Fibroblast of pulmonary artery (primary cell): ENCODE data around the gene LCP2.

ENCODE experiments used
- DNase-seq: peaks from one replicate; pipeline ENCODE4 v3.0.0-alpha.2; 2010; ENCODE audit warnings: low read depth
- H3K4me3 ChIP-seq: replicated peaks from 2 replicates; pipeline ENCODE4 v1.5.1; 2011; ENCODE audit warnings: low read depth, mild to moderate bottlenecking, control low read depth, low read length, moderate library complexity
- TF ChIP-seq, protein P1 (sequence below): IDR thresholded peaks from 2 replicates; pipeline ENCODE4 v1.5.1; 2011; ENCODE audit warnings: mild to moderate bottlenecking, control low read depth, low read length, inconsistent platforms; ENCODE audit errors: missing control alignments

Gene LCP2

DNA sequence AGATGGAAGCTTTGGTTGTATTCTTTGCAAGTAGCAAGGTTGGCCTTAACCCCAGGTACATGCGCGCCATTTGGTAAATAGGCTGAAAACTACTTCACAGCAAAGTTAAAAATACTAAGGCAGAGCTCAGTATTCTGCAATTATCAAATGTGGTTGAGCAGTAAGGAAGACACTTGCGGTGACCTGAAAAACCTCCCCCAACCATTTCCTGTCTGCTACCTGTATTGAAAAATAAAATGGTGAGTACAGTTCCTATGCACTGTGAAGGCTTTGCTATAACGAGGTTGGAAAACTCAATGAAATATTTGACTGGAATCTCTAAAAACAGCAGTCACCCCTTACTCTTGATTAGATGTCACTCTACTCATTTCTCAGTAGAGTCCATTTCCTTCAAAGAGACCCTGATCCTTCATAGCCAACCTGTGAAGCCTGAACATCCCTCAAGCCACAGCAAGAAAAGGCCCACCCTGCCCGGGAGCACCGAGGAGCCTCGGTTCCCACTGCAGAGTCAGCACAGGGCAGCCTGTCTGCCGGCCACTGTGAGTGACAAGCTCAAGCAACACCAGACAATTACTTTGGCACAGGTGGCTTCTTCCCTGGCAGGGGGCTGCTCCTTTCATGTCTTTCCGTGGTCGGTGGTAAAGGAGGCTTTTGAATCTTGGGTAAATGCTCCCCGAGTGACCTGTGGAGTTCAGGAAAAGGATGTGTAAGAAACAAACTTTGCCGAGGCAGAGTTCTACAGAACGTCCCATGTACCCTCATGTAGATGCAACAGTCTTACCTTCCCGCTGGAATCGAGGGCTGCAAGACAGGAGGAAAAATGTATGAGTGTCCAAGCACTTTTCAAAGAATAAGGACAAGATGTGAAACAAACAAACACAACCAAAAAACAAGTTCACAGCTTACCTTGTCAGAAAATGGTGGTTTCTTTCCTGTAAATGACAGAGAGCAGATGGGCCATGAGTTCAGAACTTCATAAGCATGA is 35.2 kb downstream of the LCP2 start:
- TF ChIP-seq, protein P1, sequence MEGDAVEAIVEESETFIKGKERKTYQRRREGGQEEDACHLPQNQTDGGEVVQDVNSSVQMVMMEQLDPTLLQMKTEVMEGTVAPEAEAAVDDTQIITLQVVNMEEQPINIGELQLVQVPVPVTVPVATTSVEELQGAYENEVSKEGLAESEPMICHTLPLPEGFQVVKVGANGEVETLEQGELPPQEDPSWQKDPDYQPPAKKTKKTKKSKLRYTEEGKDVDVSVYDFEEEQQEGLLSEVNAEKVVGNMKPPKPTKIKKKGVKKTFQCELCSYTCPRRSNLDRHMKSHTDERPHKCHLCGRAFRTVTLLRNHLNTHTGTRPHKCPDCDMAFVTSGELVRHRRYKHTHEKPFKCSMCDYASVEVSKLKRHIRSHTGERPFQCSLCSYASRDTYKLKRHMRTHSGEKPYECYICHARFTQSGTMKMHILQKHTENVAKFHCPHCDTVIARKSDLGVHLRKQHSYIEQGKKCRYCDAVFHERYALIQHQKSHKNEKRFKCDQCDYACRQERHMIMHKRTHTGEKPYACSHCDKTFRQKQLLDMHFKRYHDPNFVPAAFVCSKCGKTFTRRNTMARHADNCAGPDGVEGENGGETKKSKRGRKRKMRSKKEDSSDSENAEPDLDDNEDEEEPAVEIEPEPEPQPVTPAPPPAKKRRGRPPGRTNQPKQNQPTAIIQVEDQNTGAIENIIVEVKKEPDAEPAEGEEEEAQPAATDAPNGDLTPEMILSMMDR = no peak
- H3K4me3 ChIP-seq = no peak overlapping the region
- no peak for DNase-seq

DNA sequence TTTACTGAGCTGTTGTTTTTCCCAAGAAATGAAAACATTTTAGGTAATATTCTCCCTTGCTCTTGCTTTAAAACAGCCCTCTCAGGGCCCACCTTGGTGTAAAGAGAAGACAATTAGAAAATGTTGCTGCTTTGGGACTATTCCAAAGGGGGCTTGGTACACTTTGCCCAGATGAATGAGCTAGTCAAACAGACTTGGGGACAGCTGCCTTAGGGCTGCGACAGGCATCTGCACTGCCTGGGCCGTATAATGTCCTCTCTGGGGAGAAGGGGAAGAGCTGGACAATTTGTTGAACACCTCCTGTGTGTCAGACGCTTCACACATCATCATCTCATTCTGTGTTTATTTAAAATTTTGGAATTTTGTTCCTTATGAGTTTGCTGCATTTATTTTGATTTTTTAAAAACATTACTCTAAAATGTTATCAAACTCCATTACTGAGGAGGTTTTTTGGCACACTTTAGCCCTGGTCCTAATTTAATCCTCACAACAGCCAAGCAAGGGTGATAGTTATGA is 36.0 kb downstream of the LCP2 start:
- H3K4me3 ChIP-seq = no peak overlapping the region
- no peak for DNase-seq
- TF ChIP-seq, protein P1 = no peak

DNA sequence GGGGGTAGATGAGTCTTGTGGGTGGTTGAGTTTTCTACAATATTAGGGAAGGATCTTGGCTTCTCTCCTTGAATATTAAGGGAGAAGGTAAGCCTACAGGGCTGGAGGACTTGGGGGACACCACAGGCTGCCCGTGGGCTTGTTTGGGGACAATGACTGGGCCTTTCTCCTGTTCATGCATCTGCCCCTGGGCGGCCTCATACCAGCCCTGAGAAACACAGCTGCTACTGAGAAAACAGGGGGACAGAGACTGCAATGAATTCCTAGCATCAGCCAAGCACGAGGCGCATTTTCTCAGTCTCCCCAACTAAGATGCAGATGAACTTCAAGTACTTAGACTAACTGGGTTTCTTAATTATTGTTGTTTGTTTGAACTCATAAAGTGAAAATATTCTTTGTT is 40.2 kb downstream of the LCP2 start:
- DNase-seq = no peak
- TF ChIP-seq, protein P1 = no peak
- H3K4me3 ChIP-seq = no peak overlapping the region

DNA sequence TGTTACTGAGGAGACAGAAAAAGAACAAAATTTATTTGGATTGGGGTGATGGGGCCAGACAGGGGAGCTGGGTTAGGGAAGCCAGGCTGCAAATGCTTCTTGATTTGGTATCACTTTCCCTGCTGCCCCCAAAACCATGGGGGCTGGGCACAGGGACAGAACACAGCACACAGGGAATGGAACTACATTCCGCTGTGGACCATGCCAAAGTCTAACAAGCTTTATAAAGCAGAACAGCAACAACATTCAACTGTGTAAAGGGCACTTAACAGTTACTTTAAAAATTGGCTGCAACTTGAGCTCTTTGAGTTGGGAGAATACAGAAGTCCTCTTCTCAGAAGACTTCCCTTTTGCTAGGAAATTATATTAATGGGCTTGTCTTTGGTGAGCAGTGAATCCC is 41.0 kb downstream of the LCP2 start:
- TF ChIP-seq, protein P1 = no peak
- DNase-seq = no peak
- H3K4me3 ChIP-seq = no peak overlapping the region

DNA sequence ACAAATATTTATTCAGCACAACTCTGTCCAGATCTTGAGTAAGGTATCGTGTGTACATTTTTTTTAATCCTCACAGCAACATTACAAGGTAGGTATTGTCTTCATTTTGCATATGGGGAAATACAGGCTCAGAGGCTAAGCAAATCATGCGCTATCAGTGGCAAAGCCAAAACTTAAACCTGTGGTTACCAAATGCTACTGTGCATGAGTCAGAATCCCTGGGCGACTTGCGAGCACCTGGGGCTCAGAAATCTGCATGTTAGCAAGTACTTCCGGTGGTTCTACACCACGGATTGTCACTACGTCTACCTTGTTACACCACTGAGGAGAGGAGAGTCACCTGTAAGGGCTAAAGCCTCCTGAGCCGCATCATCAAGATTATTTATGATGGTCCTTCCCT is 43.5 kb downstream of the LCP2 start:
- no peak for DNase-seq
- TF ChIP-seq, protein P1 = no peak
- no peak overlapping the region for H3K4me3 ChIP-seq

DNA sequence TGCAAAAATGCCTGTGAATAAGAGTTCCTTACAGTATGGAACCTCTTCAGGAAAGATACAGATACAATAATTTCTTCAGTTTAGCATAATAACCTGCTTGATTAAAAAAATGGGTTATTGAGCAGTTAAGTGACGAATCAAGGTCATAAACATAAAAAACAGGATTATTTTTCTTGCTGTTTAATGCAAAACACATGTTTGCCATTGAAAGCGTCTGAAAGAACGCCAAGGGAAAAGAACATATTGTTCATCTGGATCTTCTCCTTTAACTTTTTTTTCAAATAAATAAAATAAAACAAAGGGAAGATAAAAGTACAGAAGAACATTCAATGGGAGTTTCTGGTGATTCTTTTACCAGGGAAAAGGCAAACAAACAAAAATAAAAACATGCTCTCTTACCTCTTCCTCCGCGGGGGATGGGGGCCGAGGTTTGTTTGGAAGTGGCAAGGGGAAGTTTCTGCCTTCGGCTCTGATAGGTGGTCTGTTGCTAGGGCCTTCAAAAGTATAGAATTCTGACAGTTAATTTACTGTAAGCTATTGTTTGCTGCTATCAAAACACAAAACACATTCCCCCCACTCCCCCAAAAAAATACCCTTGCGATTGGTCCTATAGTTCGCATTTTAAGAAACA is 44.7 kb downstream of the LCP2 start:
- TF ChIP-seq, protein P1 = no peak
- DNase-seq = no peak

More for the DNA sequence above, 44.7 kb downstream of the LCP2 start:
- no peak overlapping the region for H3K4me3 ChIP-seq
